NCI-H748 treated with DMSO at 0.1 percent for 48 hours (cell line): ENCODE results near the gene RNF10.
"Not testable (repeated sequence)": the region's sequence is repeated elsewhere in the genome, so short reads cannot be mapped to it uniquely, and the experiment has no call there.

Source experiments
- DNase-seq: peaks from one replicate; lab custom pipeline; 2025; lab: John Stamatoyannopoulos, UW

The RNF10 gene

DNA sequence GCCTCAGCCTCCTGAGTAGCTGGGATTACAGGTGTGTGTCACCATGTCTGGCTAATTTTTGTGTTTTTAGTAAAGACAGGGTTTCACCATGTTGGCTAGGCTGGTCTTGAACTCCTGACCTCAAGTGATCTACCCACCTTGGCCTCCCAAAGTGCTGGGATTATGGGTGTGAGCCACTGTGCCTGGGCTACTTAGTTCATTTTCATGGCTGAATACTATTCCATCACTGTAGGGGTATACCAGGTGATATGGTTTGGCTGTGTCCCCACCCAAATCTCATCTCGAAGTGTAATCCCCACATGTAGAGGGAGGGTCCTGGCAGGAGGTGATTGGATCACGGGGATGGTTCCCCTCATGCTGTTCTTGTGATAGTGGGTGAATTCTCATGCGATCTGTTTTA is 83.0 kb downstream of the RNF10 start:
- not testable (repeated sequence) for DNase-seq

DNA sequence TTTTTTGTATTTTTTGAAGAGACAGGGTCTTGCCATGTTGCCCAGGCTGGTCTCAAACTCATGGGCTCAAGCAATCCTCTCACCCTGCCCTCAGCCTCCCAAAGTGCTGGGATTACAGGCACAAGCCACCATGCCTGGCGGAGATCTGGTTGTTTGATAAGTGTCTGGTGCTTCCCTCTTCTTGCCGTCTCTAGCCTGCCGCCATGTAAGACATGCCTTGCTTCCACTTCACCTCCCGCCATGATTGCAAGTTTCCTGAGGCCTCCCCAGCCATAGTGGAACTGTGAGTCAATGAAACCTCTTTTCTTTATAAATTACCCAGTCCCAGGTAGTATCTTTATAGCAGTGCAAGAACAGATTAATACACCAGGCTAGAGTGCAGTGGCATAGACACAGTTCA is 83.6 kb downstream of the RNF10 start:
- DNase-seq = not testable (repeated sequence)

DNA sequence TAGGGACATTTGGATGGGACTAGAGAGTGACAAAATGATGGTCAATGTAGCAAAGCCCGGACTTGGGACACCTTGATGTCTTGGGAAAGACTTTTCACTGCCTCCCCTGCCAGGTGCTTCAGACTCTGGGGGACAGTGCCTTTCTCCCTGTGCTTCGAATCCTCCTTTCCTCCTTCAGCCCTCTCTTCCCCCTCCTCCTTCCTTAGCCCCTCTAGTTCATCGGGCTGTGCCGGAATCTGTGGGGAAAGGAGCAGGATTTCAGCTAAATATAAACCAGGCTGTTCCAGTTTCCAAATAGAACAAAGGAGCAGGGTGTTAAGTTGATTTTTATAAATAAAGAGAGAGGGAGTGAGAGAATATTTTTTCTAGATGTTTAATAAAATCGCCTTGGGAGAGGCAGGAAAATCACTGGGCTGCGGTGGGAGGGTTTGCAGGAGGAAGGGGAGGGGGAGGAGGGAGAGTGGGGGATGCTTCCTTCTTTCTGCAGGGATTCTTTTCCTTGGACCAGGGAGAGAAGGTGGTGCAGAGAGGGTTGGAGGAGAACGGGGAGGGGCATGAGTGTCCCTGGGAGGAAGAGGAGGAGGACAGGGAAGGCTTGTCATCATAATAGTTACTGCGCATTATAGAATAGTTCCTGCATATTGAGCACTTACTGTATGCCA is 84.9 kb downstream of the RNF10 start:
- DNase-seq = no peak

DNA sequence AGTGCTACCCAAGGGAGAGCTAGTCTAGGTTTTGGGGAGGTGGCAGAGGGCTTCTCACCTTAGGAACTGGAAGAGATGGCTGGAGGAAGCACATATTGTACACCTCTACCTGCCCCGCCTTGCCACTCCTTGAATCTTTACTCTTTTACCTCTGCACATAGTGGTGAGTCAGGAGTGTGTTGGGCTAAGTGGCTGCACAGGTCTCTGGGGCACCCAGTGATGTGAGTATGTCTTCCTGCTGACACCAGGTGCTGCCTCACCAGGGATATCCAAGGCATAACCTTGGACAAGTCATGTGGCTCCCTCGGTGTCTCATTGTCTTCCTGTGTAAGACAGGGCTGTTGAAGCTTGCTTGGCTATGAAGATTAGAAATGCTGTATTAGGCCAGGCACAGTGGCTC is 86.5 kb downstream of the RNF10 start:
- no peak for DNase-seq

DNA sequence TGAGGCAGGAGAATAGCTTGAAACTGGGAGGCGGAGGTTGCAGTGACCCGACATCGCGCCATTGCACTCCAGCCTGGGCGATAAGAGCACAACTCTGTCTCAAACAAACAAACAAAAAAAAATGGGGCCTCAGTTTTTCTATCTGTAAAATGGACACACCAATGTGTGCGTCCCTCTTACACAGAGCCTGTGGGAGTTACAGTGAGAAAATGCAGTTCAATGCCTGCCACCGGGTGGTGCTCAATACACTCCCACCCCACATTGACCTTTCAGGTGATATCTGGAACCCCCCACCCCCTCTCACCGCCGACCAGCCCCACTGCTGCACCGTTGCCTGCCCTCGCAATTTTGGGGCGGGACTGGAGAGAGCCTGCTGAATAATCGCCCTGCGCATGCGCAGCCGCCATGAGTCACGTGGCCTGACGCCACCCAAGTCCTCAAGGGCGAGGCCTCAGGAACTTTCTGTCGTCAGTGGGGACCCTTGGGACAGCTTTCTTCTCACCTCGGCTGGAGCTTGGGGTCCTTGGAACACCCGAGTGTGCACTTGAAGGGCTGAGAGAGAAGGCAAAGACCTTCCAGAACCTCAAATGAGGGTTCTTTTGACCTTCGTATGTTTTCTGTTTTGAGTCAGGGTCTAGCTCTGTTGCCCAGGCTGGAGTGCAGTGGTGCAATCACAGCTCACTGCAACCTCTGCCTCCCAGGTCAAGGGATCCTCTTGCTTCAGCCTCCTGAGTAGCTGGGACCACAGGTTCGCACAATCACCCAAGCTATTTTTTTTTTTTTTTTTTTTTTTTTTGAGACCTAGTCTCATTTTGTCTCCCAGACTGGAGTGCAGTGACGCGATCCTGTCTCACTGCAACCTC is 91.6 kb downstream of the RNF10 start:
- DNase-seq = no peak
